Gastroesophageal sphincter (tissue), 4 donors: ENCODE results near the gene ADPRHL1. TPM values are rescaled to one million over a fixed set of nuclear protein-coding genes. Genes with fewer than 3 reads are reported as not detected.
A peak's percentile ranks its signal among the peaks of the same experiment; 100 is the strongest.

ENCODE experiments used
- ATAC-seq: fragments of 150-250 bp; one replicate; pipeline ENCODE4 v1.9.1; 2016; ENCODE audit warnings: mild to moderate bottlenecking, moderate library complexity
- H3K27ac ChIP-seq, 4 donors: fragments of 200-600 bp; sonication (generic) in 3 of 4; 1 replicate in 3 of 4; 2 replicates in 1 of 4; pipeline ENCODE4 v1.5.1; 2016 to 2019
- H3K27me3 ChIP-seq: fragments of 200-600 bp; sonication (generic); one replicate; pipeline ENCODE4 v1.5.1; 2019
- H3K36me3 ChIP-seq, 2 donors: fragments of 200-600 bp; sonication (generic); one replicate each; pipeline ENCODE4 v1.5.1; 2019; ENCODE audit warnings: control low read depth in 1 of 2
- H3K4me1 ChIP-seq, 3 donors: fragments of 200-600 bp; sonication (generic); 1 replicate in 2 of 3; 2 replicates in 1 of 3; pipeline ENCODE4 v1.5.1; 2016 to 2019; ENCODE audit warnings: control low read depth in 2 of 3
- H3K4me3 ChIP-seq, 2 donors: fragments of 200-600 bp; sonication (generic); one replicate each; pipeline ENCODE4 v1.5.1; 2019; ENCODE audit warnings: mild to moderate bottlenecking in 1 of 2, moderate library complexity in 1 of 2
- H3K9me3 ChIP-seq, 3 donors: fragments of 200-600 bp; sonication (generic); one replicate each; pipeline ENCODE4 v1.5.1; 2017 to 2019; ENCODE audit warnings: control low read depth in 2 of 3
- CTCF ChIP-seq, 4 experiments: fragments of 200-600 bp in 2 of 4; fragments of 450-650 bp in 2 of 4; sonication (generic) in 1 of 4; IDR thresholded peaks; one replicate each; pipeline ENCODE4 v1.5.1; 2017 to 2019; ENCODE audit warnings: antibody characterized with exemption in 4 of 4, mild to moderate bottlenecking in 2 of 4, moderate library complexity in 2 of 4
- EP300 ChIP-seq: sonication (generic); formaldehyde crosslinking; IDR thresholded peaks from one replicate; pipeline ENCODE4 v1.6.1; 2017; ENCODE audit warnings: antibody characterized with exemption, mild to moderate bottlenecking
- POLR2A ChIP-seq, 2 donors: fragments of 450-650 bp; IDR thresholded peaks; one replicate each; pipeline ENCODE4 v1.6.1; 2017; ENCODE audit warnings: antibody characterized with exemption in 2 of 2, mild to moderate bottlenecking in 2 of 2, moderate library complexity in 1 of 2
- POLR2AphosphoS5 ChIP-seq: sonication (generic); formaldehyde crosslinking; IDR thresholded peaks from one replicate; pipeline ENCODE4 v1.6.1; 2017; ENCODE audit warnings: antibody characterized with exemption
- WGBS, 2 donors: methylation state at CpG; one replicate each; pipeline ENCODE4 v1.1.5; 2018; ENCODE audit warnings: low coverage in 1 of 2; 5-methylcytosine and 5-hydroxymethylcytosine counted together
- total RNA-seq, 4 donors: library from RNA; depleted of rRNA; stranded (reverse); fragments of >200 nt; gene quantifications; one replicate each; pipeline ENCODE4 v1.1.0, GENCODE V29; 2016

The ADPRHL1 gene
- total RNA-seq, 4 donors from 2014 or later: 4.7 to 33.8 (median 8.9) TPM

DNA sequence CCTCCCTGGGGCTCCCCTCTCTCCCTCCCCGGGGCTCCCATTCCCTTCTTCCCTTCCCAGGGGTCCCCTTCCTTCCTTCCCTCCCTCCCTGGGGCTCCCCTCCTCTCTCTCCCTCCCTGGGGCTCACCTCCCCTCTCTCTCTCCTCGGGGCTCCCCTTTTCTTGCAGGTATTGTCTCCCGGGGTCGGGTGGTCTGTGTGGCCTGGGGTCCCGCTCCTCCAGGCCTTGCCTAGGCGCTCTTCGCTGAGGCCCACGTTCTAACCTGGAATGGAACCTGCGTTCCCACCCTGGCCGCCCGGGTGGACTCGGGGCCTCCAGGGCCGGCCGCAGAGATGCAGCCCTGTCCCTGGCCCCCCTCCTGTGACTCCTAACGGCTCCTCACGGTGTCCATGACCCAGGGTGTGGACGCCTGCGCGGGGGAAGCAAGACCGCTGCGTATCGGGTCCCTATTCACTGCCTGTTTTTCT lies 38.2 kb upstream of the ADPRHL1 start:
- H3K27ac ChIP-seq: peak overlapping the region; percentile 60 to 95 (median 94)
- no peak for TF ChIP-seq CTCF (IDR thresholded peaks at IDR 0.05)
- no peak for TF ChIP-seq EP300
- no peak for TF ChIP-seq POLR2A (IDR thresholded peaks at IDR 0.05)
- no peak for TF ChIP-seq POLR2AphosphoS5
- peak overlapping the region; percentile 87 to 94 for H3K4me3 ChIP-seq
- no peaks in the 10 kb centered on the region for H3K27me3 ChIP-seq
- H3K36me3 ChIP-seq: peaks cover 0 to 18% of the 10 kb centered on the region in 2 donors
- peaks cover 5 to 86% (median 35%) of the 10 kb centered on the region in 3 donors for H3K4me1 ChIP-seq
- no peaks in the 10 kb centered on the region for H3K9me3 ChIP-seq
- WGBS, 2 donors: 0 to 3% methylated on average over 8 to 20 of the region's 22 CpGs
- ATAC-seq: no peak

DNA sequence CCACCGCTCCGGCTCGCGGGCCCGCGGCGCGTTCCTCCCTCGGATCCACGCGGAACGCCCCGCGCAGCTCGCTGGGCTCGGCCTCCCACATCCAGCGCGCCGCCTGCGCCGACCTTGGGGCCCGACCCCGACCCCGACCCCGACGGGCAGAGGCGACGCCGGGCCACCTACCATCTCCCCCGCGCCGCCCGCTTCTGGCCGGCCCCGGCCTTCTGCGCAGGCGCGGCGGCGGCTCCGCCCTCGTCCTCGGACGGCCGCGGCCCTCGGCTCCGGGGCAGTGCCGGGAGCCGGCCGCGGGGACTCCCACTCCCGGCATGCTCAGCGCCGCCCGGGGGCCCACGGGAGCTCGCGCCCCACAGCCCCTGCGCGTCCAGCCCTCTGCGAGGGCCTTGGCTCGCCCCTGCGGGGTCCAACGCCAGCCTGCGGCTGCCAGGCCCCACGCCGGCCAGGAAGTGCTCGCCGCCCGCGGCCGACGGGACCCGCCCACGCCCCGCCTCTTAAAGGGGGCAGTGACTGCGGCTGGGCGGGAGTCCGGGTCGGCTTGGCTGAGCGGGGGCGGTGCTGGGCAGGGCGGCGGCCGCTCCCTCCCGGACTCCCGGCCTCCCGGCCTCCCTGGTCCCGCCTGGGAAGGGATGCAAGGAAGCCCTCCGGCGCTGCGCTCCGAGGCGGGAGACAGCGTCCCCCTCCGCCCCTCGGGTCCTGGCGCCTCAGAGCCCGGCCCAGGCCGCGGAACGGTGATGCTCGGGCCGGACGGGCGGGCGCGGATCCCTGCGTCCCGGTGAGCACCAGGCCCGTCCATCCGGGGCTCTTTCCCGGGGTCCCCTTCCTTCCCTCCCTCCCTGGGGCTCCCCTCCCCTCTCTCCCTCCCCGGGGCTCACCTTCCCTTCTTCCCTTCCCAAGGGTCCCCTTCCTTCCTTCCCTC lies 37.5 kb upstream of the ADPRHL1 start, which contains the start of gene DCUN1D2:
Gene DCUN1D2, minus strand, starts transcription at position 216 of the 922 bp plus-strand sequence. Its CDS starts 42 bp downstream, at position 174.
- peak within 1 kb of the TSS; percentile 87 to 94 for H3K4me3 ChIP-seq
- no peaks in the 10 kb centered on the region for H3K9me3 ChIP-seq
- 0 to 6% methylated on average over 5 to 7 of the region's 115 CpGs for WGBS, 2 donors
- H3K36me3 ChIP-seq: peaks cover 0 to 11% of the 10 kb centered on the region in 2 donors
- peak; percentile 98 for ATAC-seq
- peaks cover 3 to 83% (median 33%) of the 10 kb centered on the region in 3 donors for H3K4me1 ChIP-seq
- no peaks in the 10 kb centered on the region for H3K27me3 ChIP-seq
- no peak for TF ChIP-seq EP300
- TF ChIP-seq POLR2A (IDR thresholded peaks at IDR 0.05): peak; percentile 78 to 89
- peak; percentile 51 for TF ChIP-seq POLR2AphosphoS5
- TF ChIP-seq CTCF (IDR thresholded peaks at IDR 0.05): no peak
- H3K27ac ChIP-seq: peak within 1 kb of the TSS; percentile 60 to 95 (median 94)

- Histone ChIP-seq H3K4me1 (peaks cover 3 to 83% (median 26%) of the 10 kb centered on the region in 3 donors), H3K9me3 (no peaks in the 10 kb centered on the region), H3K4me3 (peak overlapping the region; percentile 64 to 94), H3K36me3 (peaks cover 0 to 1% of the 10 kb centered on the region in 2 donors), H3K27me3 (no peaks in the 10 kb centered on the region), H3K27ac (peak overlapping the region; percentile 59 to 95 (median 94))
- ATAC-seq: peak; percentile 29
- TF ChIP-seq EP300 (no peak), POLR2A (IDR thresholded peaks at IDR 0.05) (no peak), CTCF (IDR thresholded peaks at IDR 0.05) (no peak), POLR2AphosphoS5 (no peak)
- WGBS, 2 donors: 7% methylated on average over 11 to 12 of the region's 54 CpGs
Measured at GRCh38 chr13:113489549-113490495, 36.5 kb upstream of the ADPRHL1 start.

- peak overlapping the region in 1 of 2 donors; percentile 94 for H3K4me3 ChIP-seq
- TF ChIP-seq EP300 (no peak), POLR2AphosphoS5 (no peak)
- peaks cover 3 to 83% (median 29%) of the 10 kb centered on the region in 3 donors for H3K4me1 ChIP-seq
- H3K9me3 ChIP-seq: no peaks in the 10 kb centered on the region
- H3K27ac ChIP-seq: peak overlapping the region in 3 of 4 donors; percentile 94 to 95 (median 95)
- no peaks in the 10 kb centered on the region for H3K27me3 ChIP-seq
- H3K36me3 ChIP-seq: no peaks in the 10 kb centered on the region
- no peak for ATAC-seq
- WGBS, 2 donors: 24 to 26% methylated on average over 7 to 8 of the region's 8 CpGs
Measured at GRCh38 chr13:113489171-113489548, 35.9 kb upstream of the ADPRHL1 start.

- no peaks in the 10 kb centered on the region for H3K9me3 ChIP-seq
- H3K4me3 ChIP-seq: no peak overlapping the region
- TF ChIP-seq CTCF (IDR thresholded peaks at IDR 0.05): no peak
- no peak for TF ChIP-seq EP300
- no peak for TF ChIP-seq POLR2AphosphoS5
- TF ChIP-seq POLR2A (IDR thresholded peaks at IDR 0.05): no peak
- H3K27me3 ChIP-seq: no peaks in the 10 kb centered on the region
- peaks cover 0 to 3% of the 10 kb centered on the region in 2 donors for H3K36me3 ChIP-seq
- WGBS, 2 donors: 70 to 100% methylated on average over 2 of the region's 3 CpGs
- no peak overlapping the region for H3K27ac ChIP-seq
- H3K4me1 ChIP-seq: peaks cover 3 to 83% (median 26%) of the 10 kb centered on the region in 3 donors
- no peak for ATAC-seq
Measured at GRCh38 chr13:113488283-113488682, 35.0 kb upstream of the ADPRHL1 start.
